GM21447 (cell line): ENCODE results near the gene TIGD6.
"Not testable (repeated sequence)": the region's sequence is repeated elsewhere in the genome, so short reads cannot be mapped to it uniquely, and the experiment has no call there.

Experiments
- ATAC-seq: cut with Tn5 transposase; IDR thresholded peaks from one replicate; pipeline ENCODE4 v1.9.1; 2021; ENCODE audit not compliant: unreplicated experiment

Gene TIGD6

DNA sequence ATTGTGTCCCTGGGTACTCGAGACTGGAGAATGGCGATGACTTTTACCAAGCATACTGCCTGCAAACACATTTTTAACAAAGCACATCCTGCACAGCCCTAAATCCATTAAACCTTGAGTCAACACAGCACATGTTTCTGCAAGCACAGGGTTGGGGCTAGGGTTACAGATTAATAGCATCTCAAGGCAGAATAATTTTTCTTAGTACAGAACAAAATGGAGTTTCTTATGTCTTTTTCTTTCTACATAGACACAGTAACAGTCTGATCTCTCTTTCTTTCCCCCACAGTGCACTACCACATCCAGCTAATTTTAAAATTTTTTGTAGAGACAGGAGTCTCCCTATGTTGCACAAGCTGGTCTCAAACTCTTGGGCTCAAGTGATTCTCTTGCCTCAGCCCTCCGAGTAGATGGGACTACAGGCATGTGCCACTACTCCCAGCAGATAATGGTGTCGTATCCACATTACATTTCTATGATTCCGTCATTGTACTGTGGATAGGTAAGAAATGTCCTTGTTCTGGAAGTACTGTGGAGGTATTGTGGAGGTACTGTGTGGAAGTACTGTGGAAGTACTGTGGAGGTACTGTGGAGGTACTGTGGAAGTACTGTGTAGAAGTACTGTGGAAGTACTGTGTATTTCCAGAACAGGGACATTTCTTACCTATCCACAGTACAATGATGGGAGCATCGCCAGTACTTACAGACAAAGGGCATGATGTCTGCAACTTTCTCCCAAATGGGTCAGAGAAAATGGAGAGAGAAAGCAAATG lies 57.1 kb downstream of the TIGD6 start:
- ATAC-seq: not testable (repeated sequence)
